ENCODE measurements around the gene SLC30A3. TPM values are rescaled to one million over a fixed set of nuclear protein-coding genes. Genes with fewer than 3 reads are reported as not detected.

The SLC30A3 gene
- total RNA-seq, 1 donor from 2014 or later: not detected

GRCh38 chr2:27242614-27242951 lies 20.3 kb downstream of the SLC30A3 start:
- no peak for DNase-seq (ENCODE audit: low spot score, unreplicated experiment)
- Mint-ChIP-seq H3K36me3 (ENCODE audit: insufficient read depth) (peaks cover 13% of the 10 kb centered on the region), H3K4me1 (ENCODE audit: low read depth) (no peaks in the 10 kb centered on the region), H3K27ac (no peak overlapping the region), H3K9me3 (ENCODE audit: low read depth) (no peaks in the 10 kb centered on the region), H3K4me3 (ENCODE audit: low read depth) (no peak overlapping the region), H3K27me3 (peaks cover 2% of the 10 kb centered on the region)
- TF ChIP-seq CTCF (IDR thresholded peaks at IDR 0.05; ENCODE audit: unreplicated experiment): no peak

- no peaks in the 10 kb centered on the region for H3K4me1 Mint-ChIP-seq (ENCODE audit: low read depth)
- peaks cover 15% of the 10 kb centered on the region for H3K36me3 Mint-ChIP-seq (ENCODE audit: insufficient read depth)
- DNase-seq (ENCODE audit: low spot score, unreplicated experiment): no peak
- H3K4me3 Mint-ChIP-seq (ENCODE audit: low read depth): no peak overlapping the region
- H3K27me3 Mint-ChIP-seq: no peaks in the 10 kb centered on the region
- no peak overlapping the region for H3K27ac Mint-ChIP-seq
- no peak for TF ChIP-seq CTCF (IDR thresholded peaks at IDR 0.05; ENCODE audit: unreplicated experiment)
- H3K9me3 Mint-ChIP-seq (ENCODE audit: low read depth): no peaks in the 10 kb centered on the region
Measured at GRCh38 chr2:27241761-27242613, 20.9 kb downstream of the SLC30A3 start.

GRCh38 chr2:27240406-27240805 lies 22.4 kb downstream of the SLC30A3 start:
- peaks cover 19% of the 10 kb centered on the region for H3K36me3 Mint-ChIP-seq (ENCODE audit: insufficient read depth)
- no peaks in the 10 kb centered on the region for H3K4me1 Mint-ChIP-seq (ENCODE audit: low read depth)
- no peak for DNase-seq (ENCODE audit: low spot score, unreplicated experiment)
- TF ChIP-seq CTCF (IDR thresholded peaks at IDR 0.05; ENCODE audit: unreplicated experiment): no peak
- no peaks in the 10 kb centered on the region for H3K9me3 Mint-ChIP-seq (ENCODE audit: low read depth)
- H3K27me3 Mint-ChIP-seq: no peaks in the 10 kb centered on the region
- no peak overlapping the region for H3K27ac Mint-ChIP-seq
- no peak overlapping the region for H3K4me3 Mint-ChIP-seq (ENCODE audit: low read depth)

- no peaks in the 10 kb centered on the region for H3K4me1 Mint-ChIP-seq (ENCODE audit: low read depth)
- peaks cover 24% of the 10 kb centered on the region for H3K36me3 Mint-ChIP-seq (ENCODE audit: insufficient read depth)
- H3K27me3 Mint-ChIP-seq: no peaks in the 10 kb centered on the region
- DNase-seq (ENCODE audit: low spot score, unreplicated experiment): no peak
- H3K27ac Mint-ChIP-seq: no peak overlapping the region
- no peak for TF ChIP-seq CTCF (IDR thresholded peaks at IDR 0.05; ENCODE audit: unreplicated experiment)
- no peak overlapping the region for H3K4me3 Mint-ChIP-seq (ENCODE audit: low read depth)
- H3K9me3 Mint-ChIP-seq (ENCODE audit: low read depth): no peaks in the 10 kb centered on the region
Measured at GRCh38 chr2:27238976-27239375, 23.9 kb downstream of the SLC30A3 start.

- Mint-ChIP-seq H3K4me3 (ENCODE audit: low read depth) (no peak overlapping the region), H3K27me3 (no peaks in the 10 kb centered on the region), H3K27ac (no peak overlapping the region), H3K9me3 (ENCODE audit: low read depth) (no peaks in the 10 kb centered on the region), H3K36me3 (ENCODE audit: insufficient read depth) (peaks cover 32% of the 10 kb centered on the region), H3K4me1 (ENCODE audit: low read depth) (no peaks in the 10 kb centered on the region)
- DNase-seq (ENCODE audit: low spot score, unreplicated experiment): no peak
- no peak for TF ChIP-seq CTCF (IDR thresholded peaks at IDR 0.05; ENCODE audit: unreplicated experiment)
Measured at GRCh38 chr2:27237341-27237945, 25.4 kb downstream of the SLC30A3 start.

Measured in progenitor cell of endocrine pancreas (in vitro differentiated cells).